Measurements from ENCODE around the gene PRPF38A. TPM values are rescaled to one million over a fixed set of nuclear protein-coding genes. Genes with fewer than 3 reads are reported as not detected.
"Not testable (repeated sequence)": the region's sequence is repeated elsewhere in the genome, so short reads cannot be mapped to it uniquely, and the experiment has no call there.

Gene PRPF38A
- total RNA-seq, 1 donor from 2014 or later = 105 TPM

DNA sequence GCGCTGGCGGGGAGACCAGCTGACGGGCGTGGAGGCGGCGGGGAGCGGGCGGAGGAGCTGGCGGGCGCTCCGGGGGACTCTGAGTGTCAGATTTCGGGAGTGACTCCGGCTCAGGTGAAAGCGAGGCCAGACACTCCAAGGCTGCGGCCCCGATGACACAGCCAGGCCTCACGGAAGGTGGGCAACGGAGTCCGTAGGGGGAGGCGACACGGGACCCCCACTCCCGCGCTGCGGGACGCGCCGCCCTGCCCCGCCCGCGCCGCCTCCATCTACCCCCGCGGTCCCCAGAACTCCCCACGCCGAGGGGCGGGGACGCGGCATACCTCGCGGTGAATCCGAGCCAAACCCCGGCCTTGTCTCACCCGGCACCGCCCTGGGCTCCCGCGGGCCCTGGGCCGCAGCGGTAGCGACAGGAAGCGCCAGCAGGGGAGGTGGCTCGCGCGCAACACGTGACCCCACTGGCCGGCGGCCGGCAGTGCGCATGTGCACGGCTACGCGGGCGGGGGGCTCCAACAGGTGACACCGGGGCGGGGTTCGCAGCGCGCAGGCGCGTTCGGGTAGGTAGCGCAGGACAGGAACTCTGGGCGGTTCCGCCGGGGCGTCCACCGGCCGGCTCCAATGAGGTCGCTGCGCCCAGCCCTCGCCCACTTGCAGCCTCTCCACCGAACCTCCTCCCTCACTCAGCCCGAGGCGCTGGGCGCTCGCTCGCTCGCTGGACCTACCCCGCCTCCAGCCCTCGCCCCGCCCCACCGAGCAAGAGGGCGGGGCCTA, 38.5 kb upstream of the PRPF38A start, which contains the start of gene CC2D1B:
TSS of gene CC2D1B (minus strand) at position 460 of the 771 bp plus-strand sequence. CDS start 1,585 bp downstream, outside the sequence.
- Mint-ChIP-seq H3K36me3 (ENCODE audit: low read depth) (peaks cover 28% of the 10 kb centered on the region), H3K27ac (peak within 1 kb of the TSS; percentile 84), H3K9me3 (no peaks in the 10 kb centered on the region), H3K4me3 (peak within 1 kb of the TSS; percentile 90), H3K4me1 (ENCODE audit: low read depth) (peaks cover 55% of the 10 kb centered on the region), H3K27me3 (ENCODE audit: insufficient read depth) (no peaks in the 10 kb centered on the region)
- peak; percentile 100 for DNase-seq (ENCODE audit: low spot score)
- intact Hi-C loops (cut with micrococcal nuclease) = loop anchor here (1.0 to 10.0 kb wide), 17 partner anchors 38 to 1581 kb away; partner anchors contain the start of genes BTF3L4, COA7, CPT2 and ECHDC2

DNA sequence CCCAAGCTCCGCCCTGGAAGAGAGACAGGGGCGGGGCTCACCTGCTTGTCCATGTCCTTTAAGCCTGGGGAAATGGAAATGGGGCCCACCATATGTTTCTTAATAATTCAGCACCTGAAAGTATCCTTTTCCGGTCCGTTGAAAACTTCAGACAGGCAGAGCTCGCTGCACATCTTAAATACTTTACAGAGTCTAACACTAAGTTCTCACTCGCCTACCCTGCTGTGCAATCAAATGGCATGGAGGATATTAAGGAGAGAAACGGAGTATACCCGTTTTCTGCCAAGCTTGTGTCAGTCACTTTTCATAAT, 37.9 kb upstream of the PRPF38A start:
- Mint-ChIP-seq H3K4me1 (ENCODE audit: low read depth) (peaks cover 55% of the 10 kb centered on the region), H3K27ac (peak overlapping the region; percentile 51), H3K27me3 (ENCODE audit: insufficient read depth) (no peaks in the 10 kb centered on the region), H3K9me3 (no peaks in the 10 kb centered on the region), H3K4me3 (peak overlapping the region; percentile 61), H3K36me3 (ENCODE audit: low read depth) (peaks cover 26% of the 10 kb centered on the region)
- intact Hi-C loops (cut with micrococcal nuclease) = loop anchor here (1.0 to 10.0 kb wide), 14 partner anchors 38 to 1581 kb away; partner anchors contain the start of genes BTF3L4, COA7, CPT2 and ECHDC2
- DNase-seq (ENCODE audit: low spot score) = no peak

- intact Hi-C loops (cut with micrococcal nuclease) = loop anchor here (5.0 to 10.0 kb wide), 6 partner anchors 55 to 1580 kb away; partner anchors contain the start of genes ECHDC2, IFT25, LRP8 and LRRC42
- no peak for DNase-seq (ENCODE audit: low spot score)
- Mint-ChIP-seq H3K4me3 (peak overlapping the region; percentile 47), H3K9me3 (no peaks in the 10 kb centered on the region), H3K27me3 (ENCODE audit: insufficient read depth) (no peaks in the 10 kb centered on the region), H3K36me3 (ENCODE audit: low read depth) (peaks cover 18% of the 10 kb centered on the region), H3K27ac (no peak overlapping the region), H3K4me1 (ENCODE audit: low read depth) (peaks cover 47% of the 10 kb centered on the region)
Measured at GRCh38 chr1:52367272-52367671, 37.1 kb upstream of the PRPF38A start.

DNA sequence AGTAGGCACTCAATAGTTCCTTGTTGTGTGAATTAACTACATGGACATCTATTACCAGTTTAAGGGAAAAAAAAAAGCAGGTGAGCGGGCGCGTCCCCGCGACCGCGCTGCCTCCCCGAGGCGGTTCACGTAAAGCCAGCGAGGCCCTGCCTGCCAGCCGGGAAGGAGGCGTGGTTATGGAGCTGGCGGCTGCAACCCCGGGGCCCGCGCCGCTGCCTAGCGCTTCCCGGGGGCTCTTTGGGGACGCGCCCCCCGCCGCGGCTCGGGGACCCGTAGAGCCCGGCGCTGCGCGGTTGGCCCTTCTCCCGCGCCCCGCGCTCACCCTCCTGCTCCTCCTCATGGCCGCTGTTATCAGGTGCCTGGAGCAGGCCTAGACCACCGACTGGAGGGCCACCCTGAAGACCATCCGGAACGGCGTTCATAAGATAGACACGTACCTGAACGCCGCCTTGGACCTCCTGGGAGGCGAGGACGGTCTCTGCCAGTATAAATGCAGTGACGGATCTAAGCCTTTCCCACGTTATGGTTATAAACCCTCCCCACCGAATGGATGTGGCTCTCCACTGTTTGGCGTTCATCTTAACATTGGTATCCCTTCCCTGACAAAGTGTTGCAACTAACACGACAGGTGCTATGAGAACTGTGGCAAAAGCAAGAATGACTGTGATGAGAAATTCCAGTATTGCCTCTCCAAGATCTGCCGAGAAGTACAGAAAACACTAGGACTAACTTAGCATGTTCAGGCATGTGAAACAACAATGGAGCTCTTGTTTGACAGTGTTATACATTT, 35.8 kb upstream of the PRPF38A start:
- Mint-ChIP-seq H3K9me3 (no peaks in the 10 kb centered on the region), H3K4me3 (peak overlapping the region; percentile 72), H3K27ac (no peak overlapping the region), H3K36me3 (ENCODE audit: low read depth) (peaks cover 19% of the 10 kb centered on the region), H3K27me3 (ENCODE audit: insufficient read depth) (no peaks in the 10 kb centered on the region), H3K4me1 (ENCODE audit: low read depth) (peaks cover 41% of the 10 kb centered on the region)
- intact Hi-C loops (cut with micrococcal nuclease) = loop anchor here (5.0 to 10.0 kb wide), 6 partner anchors 54 to 1579 kb away; partner anchors contain the start of genes ECHDC2, IFT25, LRP8 and LRRC42
- peak; percentile 61 for DNase-seq (ENCODE audit: low spot score)

- not testable (repeated sequence) for H3K9me3 Mint-ChIP-seq; DNase-seq (ENCODE audit: low spot score); H3K27ac Mint-ChIP-seq; H3K4me3 Mint-ChIP-seq; H3K27me3 Mint-ChIP-seq (ENCODE audit: insufficient read depth)
- intact Hi-C loops (cut with micrococcal nuclease) = loop anchor here (5.0 to 10.0 kb wide), 6 partner anchors 52 to 1577 kb away; partner anchors contain the start of genes ECHDC2, IFT25, LRP8 and LRRC42
- Mint-ChIP-seq H3K4me1 (ENCODE audit: low read depth) (peaks cover 29% of the 10 kb centered on the region), H3K36me3 (ENCODE audit: low read depth) (peaks cover 14% of the 10 kb centered on the region)
Measured at GRCh38 chr1:52369851-52370250, 34.6 kb upstream of the PRPF38A start.

DNA sequence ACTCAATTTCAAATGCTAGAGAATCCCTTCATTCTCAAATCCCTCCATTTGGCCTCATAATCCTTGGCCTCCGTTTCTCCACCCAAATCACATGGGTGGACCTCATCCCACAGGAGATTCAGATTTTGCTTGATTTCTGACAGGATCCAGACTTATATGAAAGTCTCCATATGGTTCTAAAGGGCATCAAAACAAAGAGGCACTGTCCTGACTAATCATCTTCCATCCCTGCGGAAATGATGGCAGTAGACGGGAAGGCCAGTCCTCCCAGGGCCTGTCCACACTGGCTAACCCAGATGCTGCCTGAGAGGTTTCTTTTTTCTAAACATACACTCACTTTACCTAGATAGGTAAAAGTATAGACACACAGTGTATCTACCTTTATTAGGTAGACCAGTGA, 19.0 kb upstream of the PRPF38A start:
- Mint-ChIP-seq H3K27ac (no peak overlapping the region), H3K9me3 (no peaks in the 10 kb centered on the region), H3K4me3 (no peak overlapping the region), H3K27me3 (ENCODE audit: insufficient read depth) (no peaks in the 10 kb centered on the region), H3K4me1 (ENCODE audit: low read depth) (no peaks in the 10 kb centered on the region), H3K36me3 (ENCODE audit: low read depth) (peaks cover 50% of the 10 kb centered on the region)
- DNase-seq (ENCODE audit: low spot score) = no peak
- intact Hi-C loops (cut with micrococcal nuclease) = no loop called here

- no peak overlapping the region for H3K4me3 Mint-ChIP-seq
- H3K27ac Mint-ChIP-seq = no peak overlapping the region
- intact Hi-C loops (cut with micrococcal nuclease) = no loop called here
- no peaks in the 10 kb centered on the region for H3K4me1 Mint-ChIP-seq (ENCODE audit: low read depth)
- peaks cover 47% of the 10 kb centered on the region for H3K36me3 Mint-ChIP-seq (ENCODE audit: low read depth)
- no peaks in the 10 kb centered on the region for H3K9me3 Mint-ChIP-seq
- H3K27me3 Mint-ChIP-seq (ENCODE audit: insufficient read depth) = no peaks in the 10 kb centered on the region
- DNase-seq (ENCODE audit: low spot score) = no peak
Measured at GRCh38 chr1:52386458-52386857, 17.9 kb upstream of the PRPF38A start.

DNA sequence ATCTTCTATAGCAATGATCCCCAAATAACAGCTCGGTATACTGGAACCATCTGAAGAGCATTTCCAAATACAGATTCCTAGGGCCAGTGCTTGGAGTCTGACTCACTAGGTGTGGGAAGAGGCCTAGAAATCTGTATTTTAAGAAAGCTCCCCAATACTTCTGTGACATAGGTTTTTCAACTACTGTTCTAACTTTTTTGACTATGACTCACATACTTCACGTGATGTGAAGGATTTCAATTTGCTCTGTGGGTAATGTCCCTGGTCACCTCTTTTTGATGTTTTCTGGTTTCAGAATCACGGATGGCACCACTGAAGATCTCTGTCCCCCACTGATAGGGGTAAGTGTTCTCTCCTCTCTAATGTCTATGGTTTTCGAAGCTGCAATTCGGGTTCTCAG, 11.2 kb upstream of the PRPF38A start:
- DNase-seq (ENCODE audit: low spot score) = no peak
- H3K27me3 Mint-ChIP-seq (ENCODE audit: insufficient read depth) = no peaks in the 10 kb centered on the region

GRCh38 chr1:52399629-52400028, 4.8 kb upstream of the PRPF38A start:
- Mint-ChIP-seq H3K27me3 (ENCODE audit: insufficient read depth) (no peaks in the 10 kb centered on the region), H3K4me3 (no peak overlapping the region), H3K4me1 (ENCODE audit: low read depth) (peaks cover 32% of the 10 kb centered on the region), H3K36me3 (ENCODE audit: low read depth) (peaks cover 41% of the 10 kb centered on the region), H3K27ac (no peak overlapping the region), H3K9me3 (no peaks in the 10 kb centered on the region)
- intact Hi-C loops (cut with micrococcal nuclease) = loop anchor here (5.0 to 10.0 kb wide), 3 partner anchors 125 to 798 kb away; partner anchors contain the start of genes CPT2 and ECHDC2
- no peak for DNase-seq (ENCODE audit: low spot score)

More for the DNA sequence above, 11.2 kb upstream of the PRPF38A start:
- Mint-ChIP-seq H3K4me3 (no peak overlapping the region), H3K27ac (no peak overlapping the region), H3K4me1 (ENCODE audit: low read depth) (no peaks in the 10 kb centered on the region), H3K9me3 (no peaks in the 10 kb centered on the region), H3K36me3 (ENCODE audit: low read depth) (peaks cover 57% of the 10 kb centered on the region)
- intact Hi-C loops (cut with micrococcal nuclease) = no loop called here

DNA sequence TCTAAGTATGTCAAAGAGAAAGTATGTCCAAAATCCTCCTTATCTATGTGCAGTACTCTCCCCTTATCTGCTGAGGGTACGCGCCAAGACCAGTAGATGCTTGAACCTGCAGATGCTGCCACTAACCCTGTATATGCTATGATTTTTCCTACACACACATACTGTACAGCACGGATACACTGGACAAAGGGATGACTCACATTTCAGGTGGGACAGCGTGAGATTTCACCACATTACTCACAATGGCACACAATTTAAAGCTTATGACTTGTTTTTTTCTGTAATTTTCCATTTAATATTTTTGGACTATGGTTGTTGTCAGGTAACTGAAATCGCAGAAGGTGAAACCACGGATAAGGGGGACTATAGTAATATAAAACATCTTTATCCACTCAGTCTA, 4.3 kb upstream of the PRPF38A start:
- Mint-ChIP-seq H3K4me1 (ENCODE audit: low read depth) (peaks cover 32% of the 10 kb centered on the region), H3K4me3 (no peak overlapping the region), H3K27me3 (ENCODE audit: insufficient read depth) (no peaks in the 10 kb centered on the region), H3K36me3 (ENCODE audit: low read depth) (peaks cover 37% of the 10 kb centered on the region), H3K9me3 (no peaks in the 10 kb centered on the region), H3K27ac (no peak overlapping the region)
- intact Hi-C loops (cut with micrococcal nuclease) = loop anchor here (5.0 to 10.0 kb wide), 3 partner anchors 125 to 797 kb away; partner anchors contain the start of genes CPT2 and ECHDC2
- DNase-seq (ENCODE audit: low spot score) = no peak

GRCh38 chr1:52402860-52403240, 1.6 kb upstream of the PRPF38A start:
- H3K4me3 Mint-ChIP-seq = peak overlapping the region; percentile 100
- H3K27me3 Mint-ChIP-seq (ENCODE audit: insufficient read depth) = no peaks in the 10 kb centered on the region
- intact Hi-C loops (cut with micrococcal nuclease) = loop anchor here (5.0 to 10.0 kb wide), 3 partner anchors 122 to 794 kb away; partner anchors contain the start of genes CPT2 and ECHDC2
- DNase-seq (ENCODE audit: low spot score) = no peak
- H3K9me3 Mint-ChIP-seq = no peaks in the 10 kb centered on the region
- peak overlapping the region; percentile 29 for H3K27ac Mint-ChIP-seq
- H3K4me1 Mint-ChIP-seq (ENCODE audit: low read depth) = peaks cover 45% of the 10 kb centered on the region
- H3K36me3 Mint-ChIP-seq (ENCODE audit: low read depth) = peaks cover 34% of the 10 kb centered on the region

- peaks cover 45% of the 10 kb centered on the region for H3K4me1 Mint-ChIP-seq (ENCODE audit: low read depth)
- H3K4me3 Mint-ChIP-seq = peak overlapping the region; percentile 100
- intact Hi-C loops (cut with micrococcal nuclease) = loop anchor here (1.0 to 10.0 kb wide), 13 partner anchors 21 to 817 kb away; partner anchors contain the start of genes BTF3L4, CC2D1B, COA7 and CPT2
Measured at GRCh38 chr1:52403566-52404115, 761 bp upstream of the PRPF38A start.

More at GRCh38 chr1:52403566-52404115, 761 bp upstream of the PRPF38A start:
- Mint-ChIP-seq H3K9me3 (no peaks in the 10 kb centered on the region), H3K27me3 (ENCODE audit: insufficient read depth) (no peaks in the 10 kb centered on the region), H3K27ac (peak overlapping the region; percentile 100), H3K36me3 (ENCODE audit: low read depth) (peaks cover 39% of the 10 kb centered on the region)
- peak; percentile 65 for DNase-seq (ENCODE audit: low spot score)
